Measurements from ENCODE around the gene ANGEL1. TPM values are rescaled to one million over a fixed set of nuclear protein-coding genes. Genes with fewer than 3 reads are reported as not detected.

Gene ANGEL1
- polyA plus RNA-seq, 1 of the 3 experiments (the other 2 are of a cell fraction) = 14.1 TPM

GRCh38 chr14:76828339-76829012 is 15.8 kb upstream of the ANGEL1 start:
- Histone ChIP-seq H3K9me2 (no peaks in the 10 kb centered on the region), H3K9me3 (no peaks in the 10 kb centered on the region), H3K9ac (no peak overlapping the region), H3K27ac (ENCODE audit: low read depth in 2 of 2, low read length in 1 of 2) (no peak overlapping the region), H3K4me1 (ENCODE audit: control insufficient read depth in 1 of 2, insufficient read depth in 2 of 2, low read depth in 1 of 2, low read length in 1 of 2) (peaks cover 0 to 13% of the 10 kb centered on the region in 2 experiments; a peak in 1 of 4 replicates), H3K79me2 (ENCODE audit: insufficient read depth) (no peaks in the 10 kb centered on the region), H3K4me2 (no peak overlapping the region), H3F3A (replicated peaks; ENCODE audit: insufficient read depth) (no peaks in the 10 kb centered on the region), H3K27me3 (ENCODE audit: insufficient read depth) (no peaks in the 10 kb centered on the region; the same call in 1 of the 2 replicates), H4K20me1 (ENCODE audit: insufficient read depth) (no peaks in the 10 kb centered on the region), H3K4me3 (ENCODE audit: low read depth in 2 of 2, low read length in 1 of 2) (no peak overlapping the region), H3K36me3 (replicated peaks in 1 of 2; ENCODE audit: control insufficient read depth in 1 of 2, insufficient read depth in 2 of 2, low read length in 1 of 2) (no peaks in the 10 kb centered on the region), H2AFZ (ENCODE audit: low read depth) (no peak overlapping the region)
- no peak for DNase-seq
- TF ChIP-seq JUND (IDR thresholded peaks at IDR 0.05) (no peak), FOSL2 (IDR thresholded peaks at IDR 0.05; ENCODE audit: borderline replicate concordance, low read depth) (no peak), IRF3 (IDR thresholded peaks at IDR 0.05; ENCODE audit: low read depth, low read length) (no peak), EZH2phosphoT487 (IDR thresholded peaks at IDR 0.05; ENCODE audit: borderline replicate concordance, low read depth) (no peak), NRF1 (IDR thresholded peaks at IDR 0.05; ENCODE audit: low read depth, low read length) (no peak), FOXM1 (IDR thresholded peaks at IDR 0.05; ENCODE audit: low read depth) (no peak), RFX5 (IDR thresholded peaks at IDR 0.05; ENCODE audit: low read length) (no peak), PBX3 (IDR thresholded peaks at IDR 0.05) (no peak), RXRA (IDR thresholded peaks at IDR 0.05; ENCODE audit: borderline replicate concordance, low read depth) (no peak), RAD21 (IDR thresholded peaks at IDR 0.05; ENCODE audit: low read length) (no peak), MXI1 (IDR thresholded peaks at IDR 0.05; ENCODE audit: low read depth, low read length) (no peak)
- WGBS (ENCODE audit: low lambda C conversion rate) = 70% methylated on average over 13 of the region's 17 CpGs
- ChIA-PET POLR2A (no interaction called here), CTCF (interaction anchor here (2.3 kb wide), 1 partner anchor 118 kb away, joined by 5 read pairs; no protein-coding TSS in a partner anchor)

GRCh38 chr14:76827696-76828296 is 15.1 kb upstream of the ANGEL1 start:
- Histone ChIP-seq H4K20me1 (ENCODE audit: insufficient read depth) (no peaks in the 10 kb centered on the region), H2AFZ (ENCODE audit: low read depth) (no peak overlapping the region), H3K9me3 (no peaks in the 10 kb centered on the region), H3K36me3 (replicated peaks in 1 of 2; ENCODE audit: control insufficient read depth in 1 of 2, insufficient read depth in 2 of 2, low read length in 1 of 2) (no peaks in the 10 kb centered on the region), H3K4me1 (ENCODE audit: control insufficient read depth in 1 of 2, insufficient read depth in 2 of 2, low read depth in 1 of 2, low read length in 1 of 2) (peaks cover 0 to 13% of the 10 kb centered on the region in 2 experiments; a peak in 1 of 4 replicates), H3K9ac (no peak overlapping the region), H3K4me3 (ENCODE audit: low read depth in 2 of 2, low read length in 1 of 2) (no peak overlapping the region), H3F3A (replicated peaks; ENCODE audit: insufficient read depth) (no peaks in the 10 kb centered on the region), H3K27me3 (ENCODE audit: insufficient read depth) (no peaks in the 10 kb centered on the region; the same call in 1 of the 2 replicates), H3K79me2 (ENCODE audit: insufficient read depth) (no peaks in the 10 kb centered on the region), H3K27ac (ENCODE audit: low read depth in 2 of 2, low read length in 1 of 2) (no peak overlapping the region), H3K9me2 (no peaks in the 10 kb centered on the region), H3K4me2 (no peak overlapping the region)
- POLR2A ChIA-PET = no interaction called here
- TF ChIP-seq PBX3 (IDR thresholded peaks at IDR 0.05) (no peak), MAX (IDR thresholded peaks at IDR 0.05; ENCODE audit: low read depth) (no peak)
- 76% methylated on average over 9 of the region's 9 CpGs for WGBS (ENCODE audit: low lambda C conversion rate)
- DNase-seq = no peak
- CTCF ChIA-PET = no interaction called here

All from SK-N-SH (cell line).